ENCODE data around the gene KCNIP4. TPM values are rescaled to one million over a fixed set of nuclear protein-coding genes. Genes with fewer than 3 reads are reported as not detected.
"Not testable (repeated sequence)": the region's sequence is repeated elsewhere in the genome, so short reads cannot be mapped to it uniquely, and the experiment has no call there.

Gene KCNIP4
- total RNA-seq, 1 donor from 2014 or later: not detected

- no peak for DNase-seq (ENCODE audit: extremely low read depth, low read depth, low spot score)
These were observed 562.3 kb downstream of the KCNIP4 start for GRCh38 chr4:21386166-21386780.

GRCh38 chr4:21385706-21386105 is 562.9 kb downstream of the KCNIP4 start:
- no peak for DNase-seq (ENCODE audit: extremely low read depth, low read depth, low spot score)

- no peak for DNase-seq (ENCODE audit: extremely low read depth, low read depth, low spot score)
These were observed 564.0 kb downstream of the KCNIP4 start for GRCh38 chr4:21384609-21385008.

GRCh38 chr4:21380861-21381260 is 567.7 kb downstream of the KCNIP4 start:
- DNase-seq (ENCODE audit: extremely low read depth, low read depth, low spot score): no peak

- DNase-seq (ENCODE audit: extremely low read depth, low read depth, low spot score): no peak
These were observed 571.5 kb downstream of the KCNIP4 start for GRCh38 chr4:21377046-21377445.

GRCh38 chr4:21376176-21376575 is 572.4 kb downstream of the KCNIP4 start:
- DNase-seq (ENCODE audit: extremely low read depth, low read depth, low spot score): no peak

GRCh38 chr4:21374641-21375368 is 573.8 kb downstream of the KCNIP4 start:
- DNase-seq (ENCODE audit: extremely low read depth, low read depth, low spot score): no peak

- DNase-seq (ENCODE audit: extremely low read depth, low read depth, low spot score): no peak
These were observed 581.0 kb downstream of the KCNIP4 start for GRCh38 chr4:21367567-21367966.

GRCh38 chr4:21366840-21367239 is 581.7 kb downstream of the KCNIP4 start:
- no peak for DNase-seq (ENCODE audit: extremely low read depth, low read depth, low spot score)

- DNase-seq (ENCODE audit: extremely low read depth, low read depth, low spot score): no peak
These were observed 582.3 kb downstream of the KCNIP4 start for GRCh38 chr4:21366312-21366711.

GRCh38 chr4:21363701-21364100 is 584.9 kb downstream of the KCNIP4 start:
- DNase-seq (ENCODE audit: extremely low read depth, low read depth, low spot score): no peak

- DNase-seq (ENCODE audit: extremely low read depth, low read depth, low spot score): not testable (repeated sequence)
These were observed 596.2 kb downstream of the KCNIP4 start for GRCh38 chr4:21352354-21352753.

GRCh38 chr4:21347142-21347541 is 601.4 kb downstream of the KCNIP4 start:
- no peak for DNase-seq (ENCODE audit: extremely low read depth, low read depth, low spot score)

GRCh38 chr4:21327976-21328700 is 620.4 kb downstream of the KCNIP4 start:
- DNase-seq (ENCODE audit: extremely low read depth, low read depth, low spot score): no peak

GRCh38 chr4:21320034-21320433 is 628.5 kb downstream of the KCNIP4 start:
- DNase-seq (ENCODE audit: extremely low read depth, low read depth, low spot score): no peak

GRCh38 chr4:21307709-21308108 is 640.9 kb downstream of the KCNIP4 start:
- no peak for DNase-seq (ENCODE audit: extremely low read depth, low read depth, low spot score)

- no peak for DNase-seq (ENCODE audit: extremely low read depth, low read depth, low spot score)
These were observed 644.1 kb downstream of the KCNIP4 start for GRCh38 chr4:21304540-21304887.

- no peak for DNase-seq (ENCODE audit: extremely low read depth, low read depth, low spot score)
These were observed 658.0 kb downstream of the KCNIP4 start for GRCh38 chr4:21290562-21290961.

GRCh38 chr4:21276046-21276445 is 672.5 kb downstream of the KCNIP4 start:
- DNase-seq (ENCODE audit: extremely low read depth, low read depth, low spot score): no peak

- DNase-seq (ENCODE audit: extremely low read depth, low read depth, low spot score): no peak
These were observed 677.0 kb downstream of the KCNIP4 start for GRCh38 chr4:21271439-21272052.

GRCh38 chr4:21248331-21248730 is 700.2 kb downstream of the KCNIP4 start:
- DNase-seq (ENCODE audit: extremely low read depth, low read depth, low spot score): no peak

Measured in glomerular endothelial cell (primary cell).